GM18508 (cell line): ENCODE data around the gene TRABD2A.
A peak's percentile ranks its signal among the peaks of the same experiment; 100 is the strongest.
"Not testable (repeated sequence)": the region's sequence is repeated elsewhere in the genome, so short reads cannot be mapped to it uniquely, and the experiment has no call there.

Experiments
- ATAC-seq: cut with Tn5 transposase; IDR thresholded peaks from one replicate; pipeline ENCODE4 v1.9.1; 2021; ENCODE audit warnings: moderate number of reproducible peaks; ENCODE audit not compliant: insufficient read depth, unreplicated experiment

TRABD2A gene, protein sequence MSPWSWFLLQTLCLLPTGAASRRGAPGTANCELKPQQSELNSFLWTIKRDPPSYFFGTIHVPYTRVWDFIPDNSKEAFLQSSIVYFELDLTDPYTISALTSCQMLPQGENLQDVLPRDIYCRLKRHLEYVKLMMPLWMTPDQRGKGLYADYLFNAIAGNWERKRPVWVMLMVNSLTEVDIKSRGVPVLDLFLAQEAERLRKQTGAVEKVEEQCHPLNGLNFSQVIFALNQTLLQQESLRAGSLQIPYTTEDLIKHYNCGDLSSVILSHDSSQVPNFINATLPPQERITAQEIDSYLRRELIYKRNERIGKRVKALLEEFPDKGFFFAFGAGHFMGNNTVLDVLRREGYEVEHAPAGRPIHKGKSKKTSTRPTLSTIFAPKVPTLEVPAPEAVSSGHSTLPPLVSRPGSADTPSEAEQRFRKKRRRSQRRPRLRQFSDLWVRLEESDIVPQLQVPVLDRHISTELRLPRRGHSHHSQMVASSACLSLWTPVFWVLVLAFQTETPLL

DNA sequence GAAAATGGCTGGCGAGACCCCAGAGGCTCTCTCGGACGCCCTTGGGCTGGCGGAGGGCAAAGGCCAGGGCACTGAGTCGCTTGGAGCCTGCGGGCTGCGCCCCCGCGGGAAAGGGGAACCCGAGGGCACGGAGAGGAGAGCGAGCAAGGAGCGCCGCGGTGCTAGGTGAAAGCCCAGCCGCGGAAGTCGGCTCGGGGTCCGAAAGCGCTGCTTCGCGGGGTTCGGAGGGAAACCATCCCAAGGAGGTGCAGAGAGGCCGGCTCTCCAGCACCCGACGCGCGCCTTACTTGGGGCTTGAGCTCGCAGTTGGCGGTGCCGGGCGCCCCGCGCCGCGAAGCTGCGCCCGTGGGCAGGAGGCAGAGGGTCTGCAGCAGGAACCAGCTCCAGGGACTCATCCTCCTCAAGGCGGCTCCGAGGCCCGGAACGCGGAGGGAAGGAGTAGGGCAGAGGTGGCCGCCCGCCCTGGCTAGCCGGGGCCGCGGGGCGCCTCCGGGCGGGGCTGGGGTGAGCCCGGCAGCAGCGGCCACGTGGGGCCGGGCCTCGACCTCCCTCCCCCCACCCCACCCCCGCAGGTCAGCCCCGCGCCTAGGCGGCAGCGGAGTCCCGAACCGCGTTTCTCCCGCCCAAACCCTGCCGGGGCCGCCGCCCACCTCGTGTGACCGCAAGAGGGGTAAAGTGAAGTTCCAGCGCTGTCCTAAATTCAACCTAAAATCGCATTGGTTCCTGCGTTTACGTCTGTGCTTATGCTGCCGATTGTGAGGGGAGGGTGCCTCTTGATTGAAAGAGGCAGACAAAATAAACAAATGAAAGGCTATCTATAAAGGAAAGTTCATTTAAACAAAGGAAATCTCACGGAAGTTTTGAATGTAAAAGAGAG, at the start of gene TRABD2A:
TSS of gene TRABD2A (minus strand) at position 440 of the 877 bp plus-strand sequence. CDS start at position 395, 45 bp downstream.
- no peak for ATAC-seq

DNA sequence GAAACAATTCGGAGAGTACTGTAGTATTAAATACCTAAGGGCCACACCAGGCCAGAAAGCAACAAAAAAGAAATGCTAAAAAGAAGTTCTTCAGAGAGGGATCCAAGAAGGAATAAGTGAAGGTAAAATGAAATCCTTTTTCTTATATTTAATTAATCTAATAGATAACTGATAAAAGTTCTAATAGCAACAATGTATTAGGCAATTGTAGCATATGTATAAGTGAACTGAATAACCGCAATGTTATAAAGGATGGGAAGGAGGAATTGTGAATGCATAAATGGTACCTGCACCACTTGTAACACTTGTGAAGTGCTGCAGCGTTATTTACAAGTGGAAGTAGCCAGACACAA, 46.4 kb upstream of the TRABD2A start:
- no peak for ATAC-seq

DNA sequence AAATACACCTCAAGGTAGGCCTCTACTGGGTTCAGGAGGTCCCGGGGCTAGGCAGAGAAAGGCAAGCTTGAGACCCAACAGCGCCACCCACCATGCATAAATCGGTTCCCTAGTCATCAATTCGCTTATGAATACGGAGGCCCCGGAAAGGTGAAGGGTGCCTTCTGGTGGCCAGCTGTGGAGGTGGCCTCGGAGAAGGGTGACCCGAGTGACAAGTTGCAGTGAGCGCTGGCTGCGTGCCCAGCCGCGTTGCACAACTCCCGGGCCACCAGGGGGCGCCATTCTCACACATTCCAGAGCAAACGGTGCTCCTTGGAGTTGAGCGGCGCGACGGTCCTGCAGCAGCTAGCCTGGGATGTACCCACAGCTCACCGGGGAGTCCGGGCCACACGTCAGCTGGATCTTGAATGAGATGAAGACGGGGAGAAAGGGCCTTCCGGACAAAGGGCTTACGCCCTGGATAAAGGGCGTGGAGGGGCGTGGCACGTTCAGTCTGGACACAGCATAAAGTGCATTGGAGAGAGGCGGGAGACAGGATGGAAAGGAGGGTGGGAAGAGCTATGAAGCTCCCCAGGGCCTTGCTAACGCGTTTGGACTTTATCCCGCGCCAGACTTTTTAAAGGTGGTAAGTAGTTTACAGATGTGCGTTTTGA, 45.0 kb upstream of the TRABD2A start:
- ATAC-seq, result peak; percentile 75

DNA sequence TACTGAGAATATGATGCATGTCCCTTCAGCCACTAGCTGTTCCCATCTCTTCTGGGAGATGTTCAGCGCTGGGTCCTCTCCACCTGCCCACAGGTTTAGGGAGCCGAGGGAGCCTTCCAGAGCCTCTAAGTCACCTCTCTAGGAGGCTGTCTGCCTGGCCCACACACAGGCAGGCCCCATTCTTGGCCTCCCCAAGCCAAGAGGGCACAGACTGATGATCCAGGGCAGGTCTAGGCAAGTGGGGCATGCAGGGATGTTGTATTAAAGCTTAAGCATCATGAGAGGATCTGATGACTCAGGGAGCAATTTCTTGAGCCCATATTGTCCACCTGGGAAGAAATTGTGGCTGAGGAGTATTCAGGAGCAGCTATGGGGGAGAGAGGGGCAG, 44.4 kb upstream of the TRABD2A start:
- ATAC-seq, result no peak

DNA sequence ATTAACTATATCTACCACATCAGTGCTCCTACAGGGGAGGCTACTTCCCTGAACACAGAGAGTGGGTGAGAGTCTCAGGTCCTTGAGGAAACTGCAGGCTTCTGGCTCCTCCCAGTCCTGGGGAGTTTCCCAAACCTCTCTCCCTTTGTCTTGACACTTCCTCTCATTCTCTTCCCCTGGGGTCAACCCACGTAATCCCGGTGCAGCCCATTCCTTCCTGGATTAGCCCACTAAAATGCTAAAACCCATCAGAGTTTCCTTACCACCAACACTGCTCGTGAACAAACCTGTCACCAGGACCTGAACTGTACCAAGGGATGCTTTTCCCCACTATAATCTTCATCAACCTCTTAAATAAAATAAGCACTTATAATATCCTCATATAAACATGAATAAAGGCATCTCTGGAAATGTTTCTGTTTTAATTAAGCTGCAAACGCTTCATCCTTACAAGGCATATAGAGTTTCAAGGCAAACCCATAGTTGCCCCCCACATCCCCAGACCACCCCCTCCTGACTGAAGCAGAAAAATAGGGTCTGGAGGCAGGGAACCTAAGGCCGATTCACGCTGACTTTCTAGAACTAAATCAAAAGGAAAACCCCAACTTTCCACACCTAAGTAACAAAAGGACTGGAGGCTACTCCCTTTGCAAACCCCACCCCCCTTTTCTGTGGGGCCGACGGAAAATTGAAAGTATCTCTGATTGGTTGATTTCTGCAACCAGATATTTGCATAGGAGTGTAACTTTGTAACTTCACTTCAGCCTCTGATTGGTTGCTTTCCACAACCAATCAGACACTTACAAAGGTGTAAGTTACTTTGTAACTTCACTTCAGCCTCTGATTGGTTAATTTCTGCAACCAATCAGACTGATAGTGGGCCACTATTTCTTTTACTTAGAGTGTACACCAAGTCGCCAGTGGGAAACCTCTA, 43.6 kb upstream of the TRABD2A start:
- no peak for ATAC-seq

DNA sequence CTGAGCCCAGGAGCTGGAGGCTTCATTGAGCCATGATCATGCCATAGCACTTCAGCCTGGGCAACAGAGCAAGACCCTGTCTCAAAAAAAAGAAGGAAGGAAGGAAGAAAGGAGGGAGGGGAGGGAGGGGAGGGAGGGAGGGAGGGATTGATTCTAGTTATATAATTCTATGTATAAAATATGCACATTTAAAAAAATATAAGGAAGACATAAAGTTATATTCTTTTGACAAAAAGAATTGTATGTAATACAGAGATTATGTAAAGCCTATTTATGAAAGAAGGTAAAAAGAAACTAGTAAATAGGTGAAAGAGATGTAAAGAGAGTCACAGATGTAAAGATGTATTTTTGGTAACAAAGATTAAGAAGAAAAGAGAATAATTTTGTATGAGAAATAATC, 42.1 kb upstream of the TRABD2A start:
- no peak for ATAC-seq

DNA sequence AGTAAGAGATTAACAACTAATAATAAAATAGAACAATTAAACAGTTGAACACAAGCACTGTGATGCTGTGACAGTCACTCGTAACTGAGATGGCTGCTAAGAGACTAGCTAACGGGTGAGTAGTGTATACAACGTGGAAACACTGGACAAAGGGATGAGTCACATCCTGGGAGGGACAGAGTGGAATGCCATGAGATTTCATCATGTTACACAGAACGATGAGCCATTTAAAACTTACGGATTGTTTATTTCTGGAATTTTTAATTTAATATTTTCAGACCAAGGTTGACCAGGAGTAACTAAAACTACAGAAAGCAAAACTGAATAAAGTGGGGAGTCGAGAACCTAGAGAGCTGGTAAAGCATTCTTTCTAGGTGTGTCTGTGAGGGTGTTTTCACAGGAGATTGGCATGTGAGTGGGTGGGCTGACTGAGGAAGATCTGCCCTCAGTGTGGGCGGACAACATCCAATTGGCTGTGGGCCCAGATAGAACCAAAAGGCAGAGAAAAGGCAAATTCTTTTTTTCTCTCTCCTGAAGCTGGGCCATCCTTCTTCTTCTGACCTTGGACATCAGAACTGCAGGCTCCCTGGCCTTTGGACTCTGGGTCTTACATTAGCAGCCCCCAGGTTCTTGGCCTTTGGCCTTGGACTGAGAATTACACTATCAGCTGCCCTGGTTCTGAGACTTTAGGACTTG, 39.1 kb upstream of the TRABD2A start:
- ATAC-seq, result peak; percentile 27

DNA sequence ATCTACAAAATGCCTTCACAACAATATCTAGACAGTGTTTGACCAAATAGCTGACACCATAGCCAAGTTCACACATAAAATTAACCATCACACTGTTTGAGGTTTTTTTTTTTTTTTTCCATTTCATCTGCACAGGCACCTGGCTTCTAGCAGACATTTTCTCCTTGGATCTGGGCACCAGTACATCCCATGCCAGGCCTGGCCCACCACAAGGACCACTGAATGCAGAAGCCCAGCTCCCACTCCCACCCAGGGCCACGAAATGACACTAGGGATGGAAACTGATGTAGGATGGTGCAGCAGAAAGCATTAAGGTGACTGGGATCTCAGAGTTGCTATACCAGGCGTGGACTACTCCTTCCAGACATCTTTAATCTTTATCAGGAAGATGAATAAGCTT, 37.5 kb upstream of the TRABD2A start:
- ATAC-seq, result no peak

DNA sequence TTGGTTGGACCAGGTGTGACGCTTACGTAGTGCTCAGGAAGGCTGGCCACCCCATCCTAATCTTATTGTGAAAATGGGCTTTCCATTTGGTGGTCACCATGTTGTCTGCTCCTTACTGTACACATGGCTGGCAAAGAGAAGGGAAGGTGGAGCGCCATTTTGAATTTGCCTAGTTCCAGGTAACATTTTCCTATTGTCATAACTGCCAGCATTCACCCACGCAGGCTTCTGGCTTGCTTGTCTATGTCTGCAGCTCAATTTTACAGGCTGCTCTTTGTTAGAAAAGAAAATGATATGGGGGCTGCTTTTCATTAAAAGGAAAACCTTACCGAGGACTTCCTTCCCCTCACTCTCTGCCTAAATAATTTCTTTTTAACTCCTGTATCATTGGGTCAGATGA, 36.9 kb upstream of the TRABD2A start:
- ATAC-seq, result not testable (repeated sequence)

DNA sequence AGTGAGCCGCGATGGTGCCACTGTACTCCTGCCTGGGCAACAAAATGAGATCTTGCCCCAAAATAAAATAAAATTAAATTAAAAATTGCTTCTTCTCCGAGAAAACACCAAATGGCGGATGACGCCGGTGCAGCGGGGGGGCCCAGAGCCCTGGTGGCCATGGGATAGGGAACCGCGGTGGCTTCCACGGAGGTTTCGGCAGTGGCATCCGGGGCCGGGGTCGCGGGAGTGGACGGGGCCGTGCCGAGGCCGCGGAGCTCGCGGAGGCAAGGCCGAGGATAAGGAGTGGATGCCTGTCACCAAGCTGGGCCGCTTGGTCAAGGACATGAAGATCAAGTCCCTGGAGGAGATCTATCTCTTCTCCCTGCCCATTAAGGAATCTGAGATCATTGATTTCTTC, 34.8 kb upstream of the TRABD2A start:
- not testable (repeated sequence) for ATAC-seq

DNA sequence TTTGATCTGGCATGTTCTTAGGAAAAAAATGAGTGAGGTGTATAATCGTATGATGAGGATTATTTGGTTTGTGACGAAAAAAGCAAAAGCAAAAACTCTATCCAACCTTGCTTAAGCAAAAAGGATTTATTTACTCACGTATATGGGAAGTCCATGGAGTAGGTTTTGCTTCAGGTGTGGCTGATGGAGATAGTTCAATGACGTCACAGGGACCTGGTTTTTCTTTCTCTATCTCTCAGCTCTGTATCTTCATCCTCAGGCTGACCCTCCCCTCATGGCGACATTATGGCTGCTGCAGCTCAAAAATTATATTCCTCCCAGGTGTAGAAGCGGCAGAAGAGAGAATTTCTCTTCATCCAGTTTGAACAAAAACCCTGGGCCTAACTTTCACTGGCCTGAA, 33.5 kb upstream of the TRABD2A start:
- ATAC-seq, result no peak

DNA sequence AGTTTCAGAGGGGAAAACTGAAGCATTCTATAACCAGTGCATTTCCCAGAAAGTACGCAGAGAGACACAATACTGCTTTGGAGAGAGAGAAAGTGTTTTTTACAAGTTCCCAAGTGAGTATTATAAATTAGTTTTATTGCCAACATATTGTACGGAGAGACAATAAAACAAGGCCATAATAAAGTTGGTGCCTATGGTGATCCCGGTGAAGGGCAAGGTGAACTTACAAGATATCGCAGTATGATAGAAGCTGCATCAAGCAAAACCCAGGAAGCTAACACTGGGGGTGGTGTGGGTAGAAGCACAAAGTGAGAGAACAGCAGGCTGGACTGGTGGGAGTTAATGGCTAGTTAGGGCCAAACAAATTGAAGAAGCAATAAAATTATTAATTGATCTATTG, 32.1 kb upstream of the TRABD2A start:
- ATAC-seq, result no peak

DNA sequence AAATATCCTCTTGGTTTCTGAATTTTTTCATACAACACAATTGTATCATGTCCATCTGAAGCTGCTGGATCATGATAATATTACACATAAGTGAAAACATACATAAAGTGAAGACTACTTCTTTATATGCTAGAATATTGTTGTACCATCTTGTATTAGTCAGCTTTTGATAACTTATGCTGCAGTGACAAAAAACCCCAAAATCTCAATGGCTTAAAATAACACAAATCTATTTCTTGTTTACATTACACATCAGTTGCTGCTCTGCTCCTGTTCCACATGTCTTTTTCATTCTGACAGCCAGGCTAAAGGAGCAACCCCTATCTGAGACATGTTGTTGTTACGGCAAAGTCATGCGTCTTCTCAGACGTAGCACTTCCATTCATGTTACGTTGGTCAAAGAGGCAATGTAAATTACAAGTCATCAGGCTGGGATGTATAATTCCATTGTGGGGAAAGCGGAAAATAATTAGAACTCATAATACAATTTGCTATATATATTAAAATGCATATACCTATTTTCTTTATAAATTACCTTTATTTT, 30.3 kb upstream of the TRABD2A start:
- ATAC-seq, result no peak

DNA sequence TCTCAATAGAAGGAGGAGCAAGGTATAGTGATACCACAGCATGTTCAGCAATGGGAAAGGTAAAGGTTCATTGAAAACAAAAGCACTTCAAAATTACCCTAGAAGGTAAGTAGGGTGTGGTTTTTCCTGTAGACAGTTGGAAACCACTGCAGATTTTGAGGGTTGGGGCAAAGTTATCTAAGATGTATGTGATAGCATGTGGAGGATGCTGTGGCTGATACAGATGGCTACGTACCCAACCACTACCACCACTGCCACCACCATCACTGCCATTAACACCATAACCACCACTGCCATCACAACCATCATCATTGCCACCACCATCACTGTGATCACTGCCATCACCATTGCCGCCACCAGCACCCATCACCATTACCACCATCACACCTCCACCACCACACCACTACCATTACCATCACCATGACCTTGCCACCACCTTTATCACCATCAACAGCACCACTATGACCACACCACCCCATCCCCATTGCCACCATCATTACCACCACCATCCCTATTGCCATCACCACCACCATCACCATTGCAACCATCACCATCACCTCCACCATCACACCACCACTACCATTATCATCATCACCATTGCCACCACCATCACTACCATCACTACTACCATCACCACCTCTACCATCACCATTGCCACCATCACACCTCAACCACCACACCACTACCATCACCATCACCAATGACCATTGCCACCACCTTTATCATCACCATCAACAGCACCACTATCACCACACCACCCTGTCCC, 28.2 kb upstream of the TRABD2A start:
- ATAC-seq, result no peak

DNA sequence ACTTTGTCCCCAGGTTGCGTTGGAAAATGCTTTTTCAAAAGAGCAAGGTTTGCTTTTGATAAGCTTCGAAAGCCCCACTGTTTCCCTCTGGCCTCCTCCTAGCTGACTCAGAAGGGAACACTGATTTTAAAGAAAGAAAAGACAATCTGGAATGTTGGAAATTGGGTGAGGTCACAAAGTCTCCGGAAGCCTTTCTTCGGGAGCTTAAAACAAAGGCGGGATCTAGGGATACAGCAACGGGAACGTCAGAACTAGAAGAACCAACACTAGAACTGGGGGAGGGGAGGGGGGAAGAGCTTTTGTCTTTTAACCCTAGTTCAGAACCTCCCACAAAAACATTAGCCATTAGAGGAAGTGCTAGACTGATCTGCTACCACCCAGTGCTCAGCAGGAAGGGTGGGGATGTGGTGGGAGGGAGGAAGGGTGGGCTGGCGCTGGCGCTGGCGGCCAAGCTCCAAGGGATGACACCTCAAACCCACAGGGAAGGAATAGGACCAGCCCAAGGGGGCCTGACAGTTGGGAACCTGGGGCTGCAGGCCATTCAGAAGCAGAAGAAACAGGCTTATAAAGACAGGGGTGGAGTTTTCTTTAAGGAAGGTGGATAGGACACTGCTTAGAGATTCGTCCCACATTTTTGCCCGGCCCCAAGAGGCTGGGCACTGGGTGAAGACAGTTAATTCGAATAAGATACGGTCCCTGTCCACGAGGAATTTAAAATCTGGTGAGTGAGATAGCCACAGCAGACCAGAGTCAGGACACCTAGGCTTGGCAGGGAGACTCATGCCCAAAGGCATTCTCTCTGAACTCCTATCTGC, 26.2 kb upstream of the TRABD2A start:
- ATAC-seq, result peak; percentile 31

DNA sequence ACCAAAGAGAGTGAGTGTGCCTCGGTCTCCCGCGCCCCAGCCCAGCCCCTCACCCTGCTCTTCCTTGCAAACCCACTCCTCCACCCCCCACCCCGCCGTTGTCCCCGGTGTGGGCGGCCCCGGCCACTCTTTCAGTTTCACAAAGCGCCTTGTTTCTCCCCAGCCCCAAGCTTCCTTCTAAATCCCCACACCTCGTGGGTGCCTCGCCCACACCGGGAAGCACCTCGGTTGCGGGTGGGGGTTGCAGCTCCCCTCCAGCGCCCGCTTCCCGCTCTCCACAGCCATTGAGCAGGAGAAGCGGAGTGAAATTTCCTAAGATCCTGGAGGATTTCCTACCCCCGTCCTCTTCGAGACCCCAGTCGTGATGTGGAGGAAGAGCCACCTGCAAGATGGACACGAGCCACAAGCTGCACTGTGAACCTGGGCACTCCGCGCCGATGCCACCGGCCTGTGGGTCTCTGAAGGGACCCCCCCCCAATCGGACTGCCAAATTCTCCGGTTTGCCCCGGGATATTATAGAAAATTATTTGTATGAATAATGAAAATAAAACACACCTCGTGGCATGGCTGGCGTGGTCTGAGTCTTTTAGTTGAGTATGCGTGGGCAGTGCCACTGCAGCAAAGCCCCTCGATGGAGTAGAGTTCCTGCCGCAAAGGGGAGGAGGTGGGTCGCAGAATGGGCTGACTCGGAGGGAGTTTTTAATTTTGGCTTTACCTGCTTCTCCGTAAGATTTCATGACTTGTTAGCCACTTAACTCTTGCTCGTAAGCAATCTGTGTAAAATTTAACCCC, 25.4 kb upstream of the TRABD2A start:
- peak; percentile 8 for ATAC-seq
